OCI-LY7 (cell line): ENCODE data around the gene FAM174C. TPM values are rescaled to one million over a fixed set of nuclear protein-coding genes. Genes with fewer than 3 reads are reported as not detected.

Experiments
- BruUV-seq: library from RNA; stranded (reverse); fragments of 400-500 nt; replicated peaks from 2 replicates; lab custom pipeline; 2021; lab: Mats Ljungman, UMichigan
- CTCF ChIA-PET: fragments of 300-600 bp; sonication (Branson Sonifier 250); formaldehyde crosslinking; loops from one replicate; lab custom pipeline; 2022; ENCODE audit warnings: antibody characterized with exemption; ENCODE audit not compliant: unreplicated experiment; lab: Charles Lee
- POLR2A ChIA-PET: fragments of 300-600 bp; sonication (Branson Sonifier 250); formaldehyde crosslinking; loops from one replicate; lab custom pipeline; 2022; ENCODE audit warnings: antibody characterized with exemption; lab: Charles Lee
- DNase-seq: peaks from one replicate; pipeline ENCODE4 v3.0.0-alpha.2; 2015; ENCODE audit warnings: low spot score
- H2AFZ ChIP-seq: fragments of 200-600 bp; sonication (generic), shearing (Covaris generic); 2 replicates; pipeline ENCODE4 v1.6.1; 2014; ENCODE audit warnings: mild to moderate bottlenecking, antibody characterized with exemption, low read length, moderate library complexity
- H3K27ac ChIP-seq: fragments of 200-600 bp; sonication (generic); 2 replicates; pipeline ENCODE4 v1.5.1; 2014; ENCODE audit warnings: mixed run types, low read depth, mild to moderate bottlenecking, moderate library complexity, low read length, inconsistent platforms; ENCODE audit not compliant: poor library complexity, severe bottlenecking
- H3K36me3 ChIP-seq: fragments of 200-600 bp; sonication (generic); 2 replicates; pipeline ENCODE4 v1.6.1; 2014; ENCODE audit warnings: mild to moderate bottlenecking, antibody characterized with exemption, low read length, moderate library complexity, mixed read lengths; ENCODE audit not compliant: insufficient read depth
- H3K4me1 ChIP-seq: fragments of 200-600 bp; sonication (generic); 2 replicates; pipeline ENCODE4 v1.5.1; 2014; ENCODE audit warnings: mild to moderate bottlenecking, low read length; ENCODE audit not compliant: insufficient read depth, poor library complexity, severe bottlenecking
- H3K4me2 ChIP-seq: fragments of 200-600 bp; sonication (generic); 2 replicates; pipeline ENCODE4 v1.6.1; 2014; ENCODE audit warnings: mild to moderate bottlenecking, low read length
- H3K4me3 ChIP-seq: fragments of 200-600 bp; sonication (generic); 2 replicates; pipeline ENCODE4 v1.5.1; 2014; ENCODE audit warnings: mild to moderate bottlenecking, low read depth, low read length; ENCODE audit not compliant: poor library complexity, severe bottlenecking
- H3K79me2 ChIP-seq: fragments of 200-600 bp; sonication (generic); 2 replicates; pipeline ENCODE4 v1.6.1; 2016; ENCODE audit warnings: low read depth, mild to moderate bottlenecking, low read length, moderate library complexity, mixed read lengths; ENCODE audit not compliant: insufficient read depth
- H3K9me2 ChIP-seq: fragments of 200-600 bp; sonication (generic); 2 replicates; pipeline ENCODE4 v1.6.1; 2016; ENCODE audit warnings: mild to moderate bottlenecking, low read length, mixed read lengths; ENCODE audit not compliant: insufficient read depth
- H3K9me3 ChIP-seq: fragments of 200-600 bp; sonication (generic); 2 replicates; pipeline ENCODE4 v1.6.1; 2014; ENCODE audit warnings: mild to moderate bottlenecking, mixed run types, low read length, mixed read lengths
- H4K20me1 ChIP-seq: fragments of 200-600 bp; sonication (generic); 2 replicates; pipeline ENCODE4 v1.6.1; 2014; ENCODE audit warnings: mild to moderate bottlenecking, antibody characterized with exemption, low read length, moderate library complexity, mixed read lengths; ENCODE audit not compliant: insufficient read depth
- CTCF ChIP-seq: fragments of 200-600 bp; sonication (generic); conservative IDR thresholded peaks from 2 replicates; pipeline ENCODE4 v1.5.1; 2014; ENCODE audit warnings: mild to moderate bottlenecking, antibody characterized with exemption, low read length, moderate library complexity, mixed read lengths
- EZH2phosphoT487 ChIP-seq: fragments of 200-600 bp; sonication (generic); IDR thresholded peaks from 2 replicates; pipeline ENCODE4 v1.6.1; 2018; ENCODE audit warnings: low read depth, borderline replicate concordance, mild to moderate bottlenecking, mixed run types, antibody characterized with exemption, low read length, moderate library complexity, mixed read lengths
- intact Hi-C: fragments of 100-400 bp; cut with micrococcal nuclease; formaldehyde crosslinking; loops from one replicate; pipeline ENCODE4 v1.10.0; 2022; ENCODE audit not compliant: unreplicated experiment
- total RNA-seq, 2 experiments: library from RNA; depleted of rRNA in 1 of 2; stranded (reverse); fragments of >200 nt in 1 of 2; shearing (Covaris generic) in 1 of 2; gene quantifications; 2 replicates each; pipeline ENCODE4 v1.2.3, GENCODE V29; 2014 to 2022

Gene FAM174C
- total RNA-seq, 2 experiments from 2014 or later, result 53.2 to 81.5 TPM

GRCh38 chr19:1292419-1293151 is 17.3 kb downstream of the FAM174C start:
- TF ChIP-seq EZH2phosphoT487 (no peak), CTCF (no peak)
- H3K36me3 ChIP-seq, result no peaks in the 10 kb centered on the region
- H3K79me2 ChIP-seq, result no peaks in the 10 kb centered on the region
- peak overlapping the region; percentile 82 for H3K4me2 ChIP-seq
- no peaks in the 10 kb centered on the region for H3K9me2 ChIP-seq
- CTCF ChIA-PET, result no interaction called here
- H3K4me3 ChIP-seq, result peak overlapping the region; percentile 41
- peaks cover 34% of the 10 kb centered on the region for H3K4me1 ChIP-seq
- 0 out of 2 replicates have a peak overlapping the region, but pooled peaks have one; percentile 52 for H2AFZ ChIP-seq
- no peaks in the 10 kb centered on the region for H4K20me1 ChIP-seq
- POLR2A ChIA-PET, result no interaction called here
- intact Hi-C loops, result no loop called here
- no peak for DNase-seq
- BruUV-seq, result no TSS peak
- no peaks in the 10 kb centered on the region for H3K9me3 ChIP-seq
- H3K27ac ChIP-seq, result no peak overlapping the region

DNA sequence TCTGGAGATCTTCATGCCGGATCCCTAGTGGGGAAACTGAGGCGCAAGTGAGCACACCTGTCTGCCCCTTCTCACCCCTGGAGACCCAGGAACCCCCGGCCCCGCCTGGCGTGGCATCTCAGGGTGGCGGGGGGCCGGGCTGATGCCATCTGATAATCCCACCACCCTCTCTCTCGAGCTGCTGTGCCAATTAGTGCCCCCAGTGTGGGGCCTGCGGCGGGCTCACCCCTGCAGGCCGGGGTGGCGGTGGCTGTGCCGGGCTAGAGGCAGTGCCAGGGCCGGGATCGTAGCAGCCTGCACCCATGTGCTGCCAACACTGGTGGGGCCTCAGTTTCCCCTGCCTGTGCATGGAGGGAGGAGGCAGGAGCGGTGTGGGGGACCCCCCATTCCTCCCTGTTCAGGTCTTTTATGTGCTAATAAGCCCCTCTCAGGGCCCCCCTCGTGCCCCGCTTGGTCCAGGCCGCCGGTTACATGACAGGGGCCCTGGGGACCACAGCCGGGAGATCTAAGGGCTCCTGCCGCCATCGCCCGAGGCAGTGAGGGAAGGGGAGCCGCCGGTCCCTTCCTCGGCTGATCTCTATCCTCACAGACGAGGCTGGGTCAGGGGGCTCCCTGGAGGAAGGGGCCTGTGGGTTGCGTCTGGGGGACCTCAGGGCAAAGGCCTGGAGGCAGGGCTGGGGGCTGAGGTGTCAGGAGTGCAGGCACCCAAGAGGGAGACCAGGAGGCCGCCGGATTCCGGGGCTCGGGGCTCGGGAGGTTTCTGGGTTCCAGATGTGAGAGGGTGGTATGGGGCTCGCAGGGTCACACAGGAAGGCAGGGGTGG is 18.7 kb downstream of the FAM174C start:
- peaks cover 34% of the 10 kb centered on the region for H3K4me1 ChIP-seq
- H3K27ac ChIP-seq, result no peak overlapping the region
- H3K9me3 ChIP-seq, result no peaks in the 10 kb centered on the region
- no peak overlapping the region for H3K4me3 ChIP-seq
- ChIA-PET CTCF (no interaction called here), POLR2A (no interaction called here)
- no peaks in the 10 kb centered on the region for H3K9me2 ChIP-seq
- intact Hi-C loops, result no loop called here
- no peak overlapping the region for H3K4me2 ChIP-seq
- no peaks in the 10 kb centered on the region for H4K20me1 ChIP-seq
- H3K79me2 ChIP-seq, result no peaks in the 10 kb centered on the region
- no TSS peak for BruUV-seq
- no peak overlapping the region for H2AFZ ChIP-seq
- no peak for TF ChIP-seq EZH2phosphoT487
- no peak for TF ChIP-seq CTCF
- no peaks in the 10 kb centered on the region for H3K36me3 ChIP-seq
- no peak for DNase-seq
